GM23338 (cell line): ENCODE data around the gene AFAP1L1. TPM values are rescaled to one million over a fixed set of nuclear protein-coding genes. Genes with fewer than 3 reads are reported as not detected.

Experiments
- ATAC-seq: fragments of 200-7000 bp; cut with Tn5 transposase; 3 replicates; pipeline ENCODE4 v1.9.1; 2020
- DNase-seq: peaks from one replicate; pipeline ENCODE4 v3.0.0-alpha.2; 2015; ENCODE audit warnings: low spot score
- H2AFZ ChIP-seq: fragments of 200-600 bp; sonication (generic); 2 replicates; pipeline ENCODE4 v1.8.0; 2016; ENCODE audit warnings: antibody characterized with exemption, mild to moderate bottlenecking, moderate library complexity
- H3F3A ChIP-seq: fragments of 200-600 bp; sonication (generic); replicated peaks from 2 replicates; pipeline ENCODE4 v1.8.0; 2017; ENCODE audit warnings: antibody characterized with exemption, mixed run types, low read depth
- H3K27ac ChIP-seq: fragments of 200-600 bp; sonication (generic); 2 replicates; pipeline ENCODE4 v1.6.1; 2016; ENCODE audit warnings: low read depth
- H3K27me3 ChIP-seq: fragments of 200-600 bp; sonication (generic); 2 replicates; pipeline ENCODE4 v1.8.0; 2016; ENCODE audit warnings: mild to moderate bottlenecking, mixed run types, moderate library complexity; ENCODE audit not compliant: insufficient read depth
- H3K36me3 ChIP-seq: fragments of 200-600 bp; sonication (generic); 2 replicates; pipeline ENCODE4 v1.8.0; 2016; ENCODE audit warnings: mild to moderate bottlenecking; ENCODE audit not compliant: insufficient read depth
- H3K4me1 ChIP-seq: fragments of 200-600 bp; sonication (generic); 2 replicates; pipeline ENCODE4 v1.8.0; 2016; ENCODE audit warnings: mild to moderate bottlenecking, moderate library complexity; ENCODE audit not compliant: insufficient read depth
- H3K4me2 ChIP-seq: fragments of 200-600 bp; sonication (generic); 2 replicates; pipeline ENCODE4 v1.7.1; 2017; ENCODE audit warnings: mixed run types
- H3K4me3 ChIP-seq: fragments of 200-600 bp; sonication (generic); 2 replicates; pipeline ENCODE4 v1.6.1; 2016; ENCODE audit warnings: mixed run types
- H3K79me2 ChIP-seq: fragments of 200-600 bp; sonication (generic); replicated peaks from 2 replicates; pipeline ENCODE4 v1.8.0; 2017; ENCODE audit warnings: mild to moderate bottlenecking; ENCODE audit not compliant: insufficient read depth
- H3K9me2 ChIP-seq: fragments of 200-600 bp; sonication (generic); 2 replicates; pipeline ENCODE4 v1.8.0; 2017; ENCODE audit not compliant: insufficient read depth
- H4K20me1 ChIP-seq: fragments of 200-600 bp; sonication (generic); replicated peaks from 2 replicates; pipeline ENCODE4 v1.8.0; 2017; ENCODE audit warnings: mild to moderate bottlenecking; ENCODE audit not compliant: insufficient read depth
- H3K27ac Mint-ChIP-seq: 2 replicates; pipeline ENCODE4 v1.8.0; 2020; ENCODE audit warnings: inconsistent platforms, mild to moderate bottlenecking, moderate library complexity, mixed read lengths
- H3K27me3 Mint-ChIP-seq: 3 replicates; pipeline ENCODE4 v1.8.0; 2022; ENCODE audit warnings: low read depth, mild to moderate bottlenecking, moderate library complexity, mixed read lengths, inconsistent platforms; ENCODE audit not compliant: insufficient read depth, poor library complexity
- H3K36me3 Mint-ChIP-seq: 3 replicates; pipeline ENCODE4 v1.8.0; 2021; ENCODE audit warnings: low read depth, mild to moderate bottlenecking, inconsistent platforms, moderate library complexity, mixed read lengths
- H3K4me1 Mint-ChIP-seq: 3 replicates; pipeline ENCODE4 v1.8.0; 2020; ENCODE audit warnings: mild to moderate bottlenecking, inconsistent platforms, mixed read lengths
- H3K4me3 Mint-ChIP-seq: 3 replicates; pipeline ENCODE4 v1.8.0; 2021; ENCODE audit warnings: moderate library complexity, mild to moderate bottlenecking, inconsistent platforms, mixed read lengths
- H3K9me3 Mint-ChIP-seq: 3 replicates; pipeline ENCODE4 v1.8.0; 2020; ENCODE audit warnings: moderate library complexity, mild to moderate bottlenecking, inconsistent platforms, mixed read lengths
- CTCF ChIP-seq, 2 experiments: fragments of 200-600 bp in 1 of 2; sonication (generic) in 1 of 2; conservative IDR thresholded peaks; 2 replicates each; pipeline versions ENCODE4 v1.5.1 to v1.6.1; 2016 to 2017; ENCODE audit warnings: antibody characterized with exemption in 2 of 2, low read depth in 2 of 2, mild to moderate bottlenecking in 2 of 2, moderate library complexity in 1 of 2
- ETS1 ChIP-seq: IDR thresholded peaks from 2 replicates; pipeline ENCODE4 v1.6.1; 2016; ENCODE audit warnings: antibody characterized with exemption
- EZH2 ChIP-seq: fragments of 200-600 bp; sonication (generic); IDR thresholded peaks from one replicate; pipeline ENCODE4 v1.8.0; 2017; ENCODE audit warnings: antibody characterized with exemption, mild to moderate bottlenecking, low read depth; ENCODE audit not compliant: unreplicated experiment
- EZH2phosphoT487 ChIP-seq: fragments of 200-600 bp; sonication (generic); IDR thresholded peaks from one replicate; pipeline ENCODE4 v1.8.1; 2018; ENCODE audit warnings: antibody characterized with exemption; ENCODE audit not compliant: unreplicated experiment
- POLR2AphosphoS5 ChIP-seq: IDR thresholded peaks from 2 replicates; pipeline ENCODE4 v1.6.1; 2016; ENCODE audit warnings: antibody characterized with exemption, low read depth
- REST ChIP-seq: IDR thresholded peaks from one replicate; pipeline ENCODE4 v1.6.1; 2018; ENCODE audit warnings: antibody characterized with exemption; ENCODE audit not compliant: unreplicated experiment
- STAT1 ChIP-seq: IDR thresholded peaks from one replicate; pipeline ENCODE4 v1.6.1; 2016; ENCODE audit warnings: antibody characterized with exemption; ENCODE audit not compliant: unreplicated experiment
- ZNF114 ChIP-seq: fragments of 250-450 bp; sonication (Bioruptor Pico); IDR thresholded peaks from 2 replicates; pipeline ENCODE4 v1.5.0; 2020; ENCODE audit warnings: mild to moderate bottlenecking, moderate library complexity
- ZNF331 ChIP-seq: fragments of 250-450 bp; sonication (Bioruptor Pico); IDR thresholded peaks from 2 replicates; pipeline ENCODE4 v1.5.0; 2020; ENCODE audit warnings: low read depth, mild to moderate bottlenecking, moderate library complexity
- ZNF462 ChIP-seq: fragments of 250-450 bp; sonication (Bioruptor Pico); IDR thresholded peaks from 2 replicates; pipeline ENCODE4 v1.5.0; 2020; ENCODE audit warnings: mild to moderate bottlenecking, moderate library complexity
- long read RNA-seq: library from polyadenylated mRNA; unstranded; transcript quantifications from one replicate; pipeline ENCODE4 v2.0.0, GENCODE V29; 2020; ENCODE audit not compliant: unreplicated experiment
- polyA plus RNA-seq: library from polyadenylated mRNA; unstranded; fragments of >200 nt; fragmentation: Nextera tagmentation; extraction: Ambion mirVana; gene quantifications from 2 replicates; pipeline ENCODE4 v1.2.1, GENCODE V29; 2016
- total RNA-seq: library from RNA; depleted of rRNA; stranded (reverse); fragments of >200 nt; shearing (Covaris generic); gene quantifications from 2 replicates; pipeline ENCODE4 v1.2.3, GENCODE V29; 2014; rRNA removed

Gene AFAP1L1
- total RNA-seq, result 4.7 and 5.7 TPM in 2 replicates
- polyA plus RNA-seq, result 2.8 and 3.2 TPM in 2 replicates
- long read RNA-seq, full-length matches to known transcripts, result 2 of 2 reads
- long read RNA-seq, partial matches to known transcripts, result 0 of 2 reads
- long read RNA-seq, other reads (novel, unspliced or antisense), result 0 of 2 reads

GRCh38 chr5:149271716-149272563 is at the start of gene AFAP1L1:
AFAP1L1 (plus strand) TSS chr5:149271859; CDS start chr5:149271969, 110 bp downstream.
- Histone ChIP-seq H3K4me1 (peaks cover 20% of the 10 kb centered on the region), H3K4me2 (peak within 1 kb of the TSS; percentile 95), H4K20me1 (no peaks in the 10 kb centered on the region; the same call in 1 of the 2 replicates), H3K27ac (no peak within 1 kb of the TSS), H3K27me3 (peaks cover 41% of the 10 kb centered on the region), H3K9me2 (no peaks in the 10 kb centered on the region), H3K4me3 (peak within 1 kb of the TSS; percentile 94), H3K36me3 (no peaks in the 10 kb centered on the region), H2AFZ (peak within 1 kb of the TSS; percentile 100), H3F3A (no peaks in the 10 kb centered on the region), H3K79me2 (no peaks in the 10 kb centered on the region)
- no peak for TF ChIP-seq ZNF114 (CRISPR knock-in tag)
- TF ChIP-seq POLR2AphosphoS5, result no peak
- TF ChIP-seq CTCF (conservative IDR thresholded peaks at IDR 0.05; ENCODE audit: low read depth in 2 of 2), result no peak
- TF ChIP-seq ZNF462 (CRISPR knock-in tag), result no peak
- no peak for TF ChIP-seq ZNF331 (CRISPR knock-in tag)
- no peak for TF ChIP-seq EZH2
- no peak for TF ChIP-seq ETS1
- no peak for TF ChIP-seq STAT1
- no peak for TF ChIP-seq REST
- TF ChIP-seq EZH2phosphoT487, result no peak
- ATAC-seq (peak; percentile 76), DNase-seq (peak; percentile 74)
- Mint-ChIP-seq H3K27ac (no peak within 1 kb of the TSS), H3K4me3 (peak within 1 kb of the TSS; percentile 91), H3K4me1 (peaks cover 24% of the 10 kb centered on the region; the same call in 2 of the 3 replicates), H3K9me3 (no peaks in the 10 kb centered on the region), H3K27me3 (peaks cover 41% of the 10 kb centered on the region), H3K36me3 (no peaks in the 10 kb centered on the region; the same call in 2 of the 3 replicates)
